K562 (cell line): ENCODE measurements around the gene ZFAND3.

Experiments used
- ATF6 ChIP-seq: sonication (generic); formaldehyde crosslinking; IDR thresholded peaks from 2 replicates; pipeline ENCODE4 v1.4.0; 2020; ENCODE audit warnings: mild to moderate bottlenecking, missing genetic modification reagents
- HCFC1 ChIP-seq: IDR thresholded peaks from 2 replicates; pipeline ENCODE4 v1.6.1; 2012; ENCODE audit warnings: low read depth, low read length, improper control_type of control experiment
- PHF21A ChIP-seq: fragments of 450-650 bp; IDR thresholded peaks from 2 replicates; pipeline ENCODE4 v1.6.1; 2017; ENCODE audit warnings: low read depth, borderline replicate concordance
- TRIM24 ChIP-seq, 2 experiments: fragments of 450-650 bp; IDR thresholded peaks; 2 replicates each; pipeline ENCODE4 v1.6.1; 2016
- ZBTB8A ChIP-seq: fragments of 450-650 bp; IDR thresholded peaks from 2 replicates; pipeline ENCODE4 v1.6.1; 2018; ENCODE audit warnings: mild to moderate bottlenecking, moderate library complexity; ENCODE audit not compliant: partially characterized antibody

- no peak for TF ChIP-seq ATF6 (CRISPR knock-in tag)
- no peak for TF ChIP-seq HCFC1
- TF ChIP-seq TRIM24 (IDR thresholded peaks at IDR 0.05) = no peak
- TF ChIP-seq PHF21A = no peak
- no peak for TF ChIP-seq ZBTB8A
Measured at GRCh38 chr6:38088010-38088409, 268.5 kb downstream of the ZFAND3 start.
